ENCODE data around the gene APBA2.

- TF ChIP-seq CTCF (IDR thresholded peaks at IDR 0.05) (no peak), POLR2AphosphoS5 (IDR thresholded peaks at IDR 0.05; ENCODE audit: low read depth, low read length) (no peak), SIN3A (IDR thresholded peaks at IDR 0.05; ENCODE audit: borderline replicate concordance, insufficient read depth, low read depth, low read length) (no peak), TCF7L2 (IDR thresholded peaks at IDR 0.05; ENCODE audit: low read depth, low read length) (no peak), REST (IDR thresholded peaks at IDR 0.05; ENCODE audit: insufficient read depth in 1 of 2, low read depth in 2 of 2, low read length in 1 of 2) (no peak)
Observed at GRCh38 chr15:29032229-29032625, 146.5 kb downstream of the APBA2 start.
